Trophoblast cell (in vitro differentiated cells and primary cell): ENCODE results near the gene OGDHL.
A peak's percentile ranks its signal among the peaks of the same experiment; 100 is the strongest.

Experiments used
- DNase-seq, 2 donors: peaks; one replicate each; pipeline ENCODE4 v3.0.0-alpha.2; 2016
- H2AFZ ChIP-seq: 2 replicates; pipeline ENCODE4 v1.6.1; 2013; ENCODE audit warnings: low read length, moderate library complexity, mild to moderate bottlenecking; ENCODE audit not compliant: insufficient read depth, poor library complexity
- H2AK5ac ChIP-seq: 2 replicates; pipeline ENCODE4 v1.6.1; 2013; ENCODE audit warnings: mild to moderate bottlenecking, low read length
- H2BK120ac ChIP-seq: 2 replicates; pipeline ENCODE4 v1.6.1; 2013; ENCODE audit warnings: low read length, mild to moderate bottlenecking, moderate library complexity; ENCODE audit not compliant: insufficient read depth, poor library complexity
- H2BK12ac ChIP-seq: 2 replicates; pipeline ENCODE4 v1.6.1; 2013; ENCODE audit warnings: mild to moderate bottlenecking, low read length, moderate library complexity
- H2BK5ac ChIP-seq: 2 replicates; pipeline ENCODE4 v1.6.1; 2013; ENCODE audit warnings: low read length, low read depth, moderate library complexity, mild to moderate bottlenecking; ENCODE audit not compliant: poor library complexity
- H3K14ac ChIP-seq: 2 replicates; pipeline ENCODE4 v1.6.1; 2013; ENCODE audit warnings: mild to moderate bottlenecking, low read length
- H3K18ac ChIP-seq: 2 replicates; pipeline ENCODE4 v1.6.1; 2013; ENCODE audit warnings: mild to moderate bottlenecking, low read length
- H3K23ac ChIP-seq: 2 replicates; pipeline ENCODE4 v1.6.1; 2013; ENCODE audit warnings: low read length
- H3K27ac ChIP-seq: 2 replicates; pipeline ENCODE4 v1.5.1; 2013; ENCODE audit warnings: low read depth, mild to moderate bottlenecking, inconsistent platforms, low read length, moderate library complexity
- H3K27me3 ChIP-seq: 2 replicates; pipeline ENCODE4 v1.6.1; 2013; ENCODE audit warnings: inconsistent platforms, mild to moderate bottlenecking, low read length, moderate library complexity; ENCODE audit not compliant: insufficient read depth
- H3K36me3 ChIP-seq, 2 experiments: 1 replicate in 1 of 2; 2 replicates in 1 of 2; pipeline ENCODE4 v1.6.1; 2013; ENCODE audit warnings: low read length in 2 of 2, mild to moderate bottlenecking in 2 of 2, moderate library complexity in 1 of 2; ENCODE audit not compliant: insufficient read depth in 2 of 2, control insufficient read depth in 1 of 2
- H3K4ac ChIP-seq: 2 replicates; pipeline ENCODE4 v1.6.1; 2013; ENCODE audit warnings: low read depth, mild to moderate bottlenecking, low read length, moderate library complexity
- H3K4me1 ChIP-seq, 2 experiments: 1 replicate in 1 of 2; 2 replicates in 1 of 2; pipeline ENCODE4 v1.6.1; 2013; ENCODE audit warnings: low read length in 2 of 2, mild to moderate bottlenecking in 2 of 2, moderate library complexity in 1 of 2; ENCODE audit not compliant: insufficient read depth in 2 of 2, control insufficient read depth in 1 of 2
- H3K4me2 ChIP-seq: 2 replicates; pipeline ENCODE4 v1.6.1; 2013; ENCODE audit warnings: inconsistent platforms, mild to moderate bottlenecking, low read length, moderate library complexity
- H3K4me3 ChIP-seq: 2 replicates; pipeline ENCODE4 v1.5.1; 2013; ENCODE audit warnings: mild to moderate bottlenecking, low read depth, low read length, inconsistent platforms
- H3K79me1 ChIP-seq: one replicate; pipeline ENCODE4 v1.6.1; 2013; ENCODE audit warnings: low read length
- H3K79me2 ChIP-seq: 2 replicates; pipeline ENCODE4 v1.6.1; 2013; ENCODE audit warnings: low read length, mild to moderate bottlenecking; ENCODE audit not compliant: control insufficient read depth, insufficient read depth, poor library complexity
- H3K9ac ChIP-seq: 2 replicates; pipeline ENCODE4 v1.6.1; 2013; ENCODE audit warnings: mild to moderate bottlenecking, low read length
- H3K9me3 ChIP-seq: 2 replicates; pipeline ENCODE4 v1.6.1; 2013; ENCODE audit warnings: low read depth, mild to moderate bottlenecking, control low read depth, inconsistent platforms, low read length; ENCODE audit not compliant: insufficient read depth
- H4K12ac ChIP-seq: 2 replicates; pipeline ENCODE4 v1.6.1; 2013; ENCODE audit warnings: low read depth, mild to moderate bottlenecking, low read length, moderate library complexity
- H4K8ac ChIP-seq: 2 replicates; pipeline ENCODE4 v1.6.1; 2013; ENCODE audit warnings: low read depth, mild to moderate bottlenecking, low read length, moderate library complexity
- H4K91ac ChIP-seq: one replicate; pipeline ENCODE4 v1.6.1; 2013; ENCODE audit warnings: low read depth, mild to moderate bottlenecking, low read length, moderate library complexity
- WGBS: extraction: QIAGEN DNeasy Blood & Tissue Kit; methylation state at CpG from one replicate; pipeline ENCODE4 v1.1.7; 2013; ENCODE audit warnings: missing lambda C conversion rate; ENCODE audit not compliant: insufficient read length, insufficient coverage; ENCODE audit errors: extremely low coverage; 5-methylcytosine and 5-hydroxymethylcytosine counted together

Gene OGDHL

GRCh38 chr10:49762566-49762877, 399 bp upstream of the OGDHL start:
- Histone ChIP-seq H3K9me3 (no peaks in the 10 kb centered on the region), H3K4me3 (peak overlapping the region; percentile 87), H3K79me1 (peaks cover 7% of the 10 kb centered on the region), H4K91ac (no peak overlapping the region), H3K23ac (no peak overlapping the region), H3K4me2 (peak overlapping the region; percentile 88), H2BK120ac (no peak overlapping the region), H3K9ac (no peak overlapping the region), H3K27me3 (no peaks in the 10 kb centered on the region), H2AK5ac (no peak overlapping the region), H3K4ac (no peak overlapping the region), H2AFZ (no peak overlapping the region), H3K14ac (no peak overlapping the region), H2BK12ac (no peak overlapping the region), H2BK5ac (no peak overlapping the region), H3K4me1 (peaks cover 5 to 7% of the 10 kb centered on the region in 2 experiments), H3K36me3 (no peaks in the 10 kb centered on the region), H3K79me2 (peaks cover 3% of the 10 kb centered on the region), H4K12ac (no peak overlapping the region), H3K18ac (no peak overlapping the region), H3K27ac (no peak overlapping the region), H4K8ac (no peak overlapping the region)
- no CpG with 5 or more reads among the region's 4 CpGs for WGBS
- DNase-seq = no peak

GRCh38 chr10:49761201-49761788, 828 bp downstream of the OGDHL start:
- Histone ChIP-seq H3K36me3 (peaks cover 0 to 2% of the 10 kb centered on the region in 2 experiments), H3K79me1 (peaks cover 7% of the 10 kb centered on the region), H3K14ac (peak overlapping the region; percentile 94), H3K27ac (no peak overlapping the region), H4K91ac (peak overlapping the region; percentile 76), H2BK5ac (peak overlapping the region; percentile 39), H2BK12ac (no peak overlapping the region), H3K79me2 (peaks cover 3% of the 10 kb centered on the region), H2BK120ac (peak overlapping the region; percentile 93), H3K9ac (no peak overlapping the region), H4K8ac (peak overlapping the region; percentile 89), H3K9me3 (no peaks in the 10 kb centered on the region), H3K4ac (no peak overlapping the region), H3K23ac (no peak overlapping the region), H4K12ac (peak overlapping the region; percentile 73), H3K4me2 (peak overlapping the region; percentile 88), H2AK5ac (peak overlapping the region; percentile 25), H2AFZ (peak overlapping the region; percentile 90), H3K4me1 (peaks cover 5 to 7% of the 10 kb centered on the region in 2 experiments), H3K18ac (peak overlapping the region; percentile 97), H3K4me3 (peak overlapping the region; percentile 87), H3K27me3 (no peaks in the 10 kb centered on the region)
- DNase-seq = no peak
- no CpG with 5 or more reads among the region's 16 CpGs for WGBS

GRCh38 chr10:49760789-49761188, 1.3 kb downstream of the OGDHL start:
- no peak for DNase-seq
- peaks cover 7% of the 10 kb centered on the region for H3K79me1 ChIP-seq
- no peaks in the 10 kb centered on the region for H3K27me3 ChIP-seq
- no peak overlapping the region for H4K12ac ChIP-seq
- no peak overlapping the region for H3K4me3 ChIP-seq
- no peak overlapping the region for H2AK5ac ChIP-seq
- peaks cover 5 to 7% of the 10 kb centered on the region in 2 experiments for H3K4me1 ChIP-seq
- no peak overlapping the region for H2BK120ac ChIP-seq
- H3K4ac ChIP-seq = no peak overlapping the region
- no CpG with 5 or more reads among the region's 3 CpGs for WGBS
- no peak overlapping the region for H4K91ac ChIP-seq
- H3K36me3 ChIP-seq = peaks cover 0 to 2% of the 10 kb centered on the region in 2 experiments
- H2AFZ ChIP-seq = no peak overlapping the region
- no peak overlapping the region for H2BK5ac ChIP-seq
- H3K18ac ChIP-seq = no peak overlapping the region
- H3K9me3 ChIP-seq = no peaks in the 10 kb centered on the region
- H3K23ac ChIP-seq = no peak overlapping the region
- no peak overlapping the region for H2BK12ac ChIP-seq
- no peak overlapping the region for H4K8ac ChIP-seq
- H3K14ac ChIP-seq = no peak overlapping the region
- peak overlapping the region; percentile 88 for H3K4me2 ChIP-seq
- no peak overlapping the region for H3K9ac ChIP-seq
- peaks cover 3% of the 10 kb centered on the region for H3K79me2 ChIP-seq
- no peak overlapping the region for H3K27ac ChIP-seq

GRCh38 chr10:49759787-49760551, 2.2 kb downstream of the OGDHL start:
- Histone ChIP-seq H3K79me2 (peaks cover 3% of the 10 kb centered on the region), H4K8ac (no peak overlapping the region), H2AFZ (no peak overlapping the region), H4K91ac (no peak overlapping the region), H3K27ac (no peak overlapping the region), H3K9me3 (no peaks in the 10 kb centered on the region), H3K79me1 (peaks cover 7% of the 10 kb centered on the region), H3K27me3 (no peaks in the 10 kb centered on the region), H2AK5ac (no peak overlapping the region), H4K12ac (no peak overlapping the region), H2BK5ac (no peak overlapping the region), H3K14ac (no peak overlapping the region), H3K9ac (no peak overlapping the region), H3K4me3 (no peak overlapping the region), H3K23ac (no peak overlapping the region), H3K4me1 (peaks cover 5 to 7% of the 10 kb centered on the region in 2 experiments), H3K4me2 (no peak overlapping the region), H2BK12ac (no peak overlapping the region), H2BK120ac (no peak overlapping the region), H3K18ac (no peak overlapping the region), H3K36me3 (peaks cover 0 to 2% of the 10 kb centered on the region in 2 experiments), H3K4ac (no peak overlapping the region)
- WGBS = no CpG with 5 or more reads among the region's 10 CpGs
- DNase-seq = no peak
